Measurements from ENCODE around the gene SIDT1.
A peak's percentile ranks its signal among the peaks of the same experiment; 100 is the strongest.

SIDT1 gene

DNA sequence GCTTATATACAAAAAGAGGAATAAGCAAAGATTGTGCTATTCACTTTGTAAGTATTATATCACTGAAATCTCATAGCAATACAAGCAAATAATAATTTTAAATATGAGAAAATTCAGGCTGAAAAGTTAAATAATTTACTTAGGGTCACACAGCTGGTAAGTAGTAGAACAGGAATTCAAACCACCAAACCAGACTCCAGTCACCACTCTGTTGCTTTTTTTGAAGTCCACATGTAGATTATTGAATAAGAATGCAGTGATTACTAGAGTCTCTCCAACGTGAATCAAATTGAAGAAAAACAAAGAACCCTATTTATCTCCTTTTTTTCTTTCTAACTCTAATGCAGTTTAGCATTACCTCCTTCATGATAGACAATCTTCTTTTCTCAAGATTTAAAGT, 33.3 kb upstream of the SIDT1 start:
- DNase-seq (ENCODE audit: extremely low spot score): no peak
- TF ChIP-seq BHLHE40 (IDR thresholded peaks at IDR 0.05; ENCODE audit: borderline replicate concordance) (no peak), ELF4 (IDR thresholded peaks at IDR 0.05) (no peak), ARNT (IDR thresholded peaks at IDR 0.05) (no peak), HDGF (IDR thresholded peaks at IDR 0.05; ENCODE audit: borderline replicate concordance) (no peak), L3MBTL2 (conservative IDR thresholded peaks at IDR 0.05) (no peak), SUZ12 (IDR thresholded peaks at IDR 0.05) (no peak), SP1 (IDR thresholded peaks at IDR 0.05) (no peak), CTBP1 (IDR thresholded peaks at IDR 0.05; ENCODE audit: borderline replicate concordance) (no peak), TARDBP (IDR thresholded peaks at IDR 0.05) (no peak), FOXM1 (IDR thresholded peaks at IDR 0.05; ENCODE audit: borderline replicate concordance) (no peak), FOXA1 (IDR thresholded peaks at IDR 0.05) (no peak), FOXK2 (IDR thresholded peaks at IDR 0.05) (no peak), ZNF384 (IDR thresholded peaks at IDR 0.05) (no peak), LEF1 (IDR thresholded peaks at IDR 0.05; ENCODE audit: borderline replicate concordance) (no peak), NFRKB (IDR thresholded peaks at IDR 0.05) (no peak)
- TF ChIP-seq, protein P1, sequence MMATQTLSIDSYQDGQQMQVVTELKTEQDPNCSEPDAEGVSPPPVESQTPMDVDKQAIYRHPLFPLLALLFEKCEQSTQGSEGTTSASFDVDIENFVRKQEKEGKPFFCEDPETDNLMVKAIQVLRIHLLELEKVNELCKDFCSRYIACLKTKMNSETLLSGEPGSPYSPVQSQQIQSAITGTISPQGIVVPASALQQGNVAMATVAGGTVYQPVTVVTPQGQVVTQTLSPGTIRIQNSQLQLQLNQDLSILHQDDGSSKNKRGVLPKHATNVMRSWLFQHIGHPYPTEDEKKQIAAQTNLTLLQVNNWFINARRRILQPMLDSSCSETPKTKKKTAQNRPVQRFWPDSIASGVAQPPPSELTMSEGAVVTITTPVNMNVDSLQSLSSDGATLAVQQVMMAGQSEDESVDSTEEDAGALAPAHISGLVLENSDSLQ (IDR thresholded peaks at IDR 0.05): no peak
- ChIA-PET CTCF (interaction anchor here (1.9 kb wide), 1 partner anchor 78 kb away, joined by 7 read pairs; no protein-coding TSS in a partner anchor), POLR2A (interaction anchor here (1.2 kb wide), 1 partner anchor 16 kb away, joined by 3 read pairs; the partner anchor contains the start of gene SPICE1)

DNA sequence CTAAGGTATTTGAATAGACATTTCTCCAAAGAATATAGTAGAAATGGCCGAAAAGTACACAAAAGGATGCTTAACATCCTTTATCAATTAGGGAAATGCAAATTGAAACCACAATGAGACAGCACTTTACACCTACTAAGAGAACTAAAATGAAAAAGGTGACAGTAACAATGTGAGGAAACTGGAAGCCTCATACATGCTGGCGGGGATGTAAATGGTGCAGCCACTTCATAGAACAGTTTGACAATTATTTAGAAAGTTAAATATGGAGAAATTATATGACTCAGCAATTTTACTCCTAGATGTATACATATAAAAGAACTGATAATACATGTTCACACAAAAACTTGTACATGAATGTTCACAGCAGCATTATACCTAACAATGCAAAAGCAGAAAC, 30.8 kb upstream of the SIDT1 start:
- POLR2A ChIA-PET: no interaction called here
- DNase-seq (ENCODE audit: extremely low spot score): no peak
- CTCF ChIA-PET: no interaction called here
- TF ChIP-seq CTBP1 (IDR thresholded peaks at IDR 0.05; ENCODE audit: borderline replicate concordance): no peak
- no peak for TF ChIP-seq FOXK2 (IDR thresholded peaks at IDR 0.05)
- TF ChIP-seq ZNF384 (IDR thresholded peaks at IDR 0.05): no peak
- no peak for TF ChIP-seq HDGF (IDR thresholded peaks at IDR 0.05; ENCODE audit: borderline replicate concordance)
- TF ChIP-seq SUZ12 (IDR thresholded peaks at IDR 0.05): no peak
- no peak for TF ChIP-seq LEF1 (IDR thresholded peaks at IDR 0.05; ENCODE audit: borderline replicate concordance)
- no peak for TF ChIP-seq ARNT (IDR thresholded peaks at IDR 0.05)
- no peak for TF ChIP-seq BHLHE40 (IDR thresholded peaks at IDR 0.05; ENCODE audit: borderline replicate concordance)
- no peak for TF ChIP-seq FOXM1 (IDR thresholded peaks at IDR 0.05; ENCODE audit: borderline replicate concordance)
- TF ChIP-seq SP1 (IDR thresholded peaks at IDR 0.05): no peak
- TF ChIP-seq NFRKB (IDR thresholded peaks at IDR 0.05): no peak
- no peak for TF ChIP-seq L3MBTL2 (conservative IDR thresholded peaks at IDR 0.05)
- TF ChIP-seq TARDBP (IDR thresholded peaks at IDR 0.05): no peak
- TF ChIP-seq FOXA1 (IDR thresholded peaks at IDR 0.05): no peak
- no peak for TF ChIP-seq ELF4 (IDR thresholded peaks at IDR 0.05)
- TF ChIP-seq, protein P1 (IDR thresholded peaks at IDR 0.05): no peak

DNA sequence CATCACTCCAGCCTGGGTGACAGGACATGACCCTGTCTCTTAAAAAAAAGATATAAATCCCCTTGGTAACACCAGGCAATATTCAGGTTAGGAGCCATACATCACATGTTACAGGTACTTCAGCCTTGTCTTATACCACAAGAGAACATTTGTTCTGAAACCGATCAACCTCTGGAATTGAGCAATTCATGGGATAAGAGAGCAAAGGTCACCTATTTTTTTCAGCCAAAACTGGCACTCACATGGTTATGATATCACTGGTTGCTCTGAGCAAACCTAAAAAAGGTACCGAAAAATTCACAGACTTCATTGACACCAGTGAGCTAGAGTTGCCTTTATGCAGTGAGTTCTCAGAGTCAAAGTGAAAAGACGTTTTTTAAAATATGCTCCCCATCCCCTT, 26.5 kb upstream of the SIDT1 start:
- DNase-seq (ENCODE audit: extremely low spot score): no peak
- POLR2A ChIA-PET: interaction anchor here (2.0 kb wide), 1 partner anchor 9 kb away, joined by 7 read pairs; the partner anchor contains the start of gene SPICE1
- CTCF ChIA-PET: no interaction called here
- TF ChIP-seq NFRKB (IDR thresholded peaks at IDR 0.05) (no peak), CTBP1 (IDR thresholded peaks at IDR 0.05; ENCODE audit: borderline replicate concordance) (no peak), FOXA1 (IDR thresholded peaks at IDR 0.05) (no peak), HDGF (IDR thresholded peaks at IDR 0.05; ENCODE audit: borderline replicate concordance) (no peak), TARDBP (IDR thresholded peaks at IDR 0.05) (no peak), ELF4 (IDR thresholded peaks at IDR 0.05) (no peak), SUZ12 (IDR thresholded peaks at IDR 0.05) (no peak), L3MBTL2 (conservative IDR thresholded peaks at IDR 0.05) (no peak), LEF1 (IDR thresholded peaks at IDR 0.05; ENCODE audit: borderline replicate concordance) (no peak), ZNF384 (IDR thresholded peaks at IDR 0.05) (no peak), FOXM1 (IDR thresholded peaks at IDR 0.05; ENCODE audit: borderline replicate concordance) (no peak), FOXK2 (IDR thresholded peaks at IDR 0.05) (no peak), BHLHE40 (IDR thresholded peaks at IDR 0.05; ENCODE audit: borderline replicate concordance) (no peak)

DNA sequence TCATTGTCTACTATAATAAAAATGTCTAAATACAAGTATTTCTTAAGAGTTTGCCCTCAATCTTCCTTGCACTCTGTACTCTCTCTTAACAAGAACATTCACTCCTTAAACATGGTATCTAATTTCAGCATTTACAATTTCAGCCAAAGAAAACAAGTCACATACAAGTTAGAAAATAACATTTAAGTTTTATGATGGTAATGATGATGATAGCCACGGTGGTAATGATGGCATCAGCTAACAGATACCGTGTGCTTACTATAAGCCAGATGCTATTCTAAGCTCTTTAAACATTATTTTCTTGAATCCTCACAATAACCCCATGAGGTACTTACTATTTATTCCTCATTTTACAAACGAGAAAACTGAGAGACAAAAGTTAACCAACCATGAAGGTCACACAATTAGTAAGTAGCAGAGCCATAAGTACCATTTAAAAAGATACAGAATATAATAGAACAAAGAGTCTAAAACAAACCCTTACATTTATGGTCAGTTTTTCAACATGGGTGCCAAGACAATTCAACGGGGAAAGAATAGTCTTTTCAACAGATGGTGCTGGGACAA, 24.8 kb upstream of the SIDT1 start:
- ChIA-PET CTCF (no interaction called here), POLR2A (interaction anchor here (1.4 kb wide), 1 partner anchor 8 kb away, joined by 5 read pairs; no protein-coding TSS in a partner anchor)
- DNase-seq (ENCODE audit: extremely low spot score): no peak
- no peak for TF ChIP-seq FOXK2 (IDR thresholded peaks at IDR 0.05)
- no peak for TF ChIP-seq TARDBP (IDR thresholded peaks at IDR 0.05)
- TF ChIP-seq LEF1 (IDR thresholded peaks at IDR 0.05; ENCODE audit: borderline replicate concordance): no peak
- no peak for TF ChIP-seq FOXM1 (IDR thresholded peaks at IDR 0.05; ENCODE audit: borderline replicate concordance)
- no peak for TF ChIP-seq BHLHE40 (IDR thresholded peaks at IDR 0.05; ENCODE audit: borderline replicate concordance)
- TF ChIP-seq, protein P1 (IDR thresholded peaks at IDR 0.05): no peak
- no peak for TF ChIP-seq ELF4 (IDR thresholded peaks at IDR 0.05)
- no peak for TF ChIP-seq FOXA1 (IDR thresholded peaks at IDR 0.05)
- TF ChIP-seq NFRKB (IDR thresholded peaks at IDR 0.05): no peak
- TF ChIP-seq ZNF384 (IDR thresholded peaks at IDR 0.05): no peak
- TF ChIP-seq ARNT (IDR thresholded peaks at IDR 0.05): no peak
- TF ChIP-seq SUZ12 (IDR thresholded peaks at IDR 0.05): no peak
- TF ChIP-seq SP1 (IDR thresholded peaks at IDR 0.05): no peak
- no peak for TF ChIP-seq L3MBTL2 (conservative IDR thresholded peaks at IDR 0.05)
- no peak for TF ChIP-seq CTBP1 (IDR thresholded peaks at IDR 0.05; ENCODE audit: borderline replicate concordance)
- no peak for TF ChIP-seq HDGF (IDR thresholded peaks at IDR 0.05; ENCODE audit: borderline replicate concordance)

DNA sequence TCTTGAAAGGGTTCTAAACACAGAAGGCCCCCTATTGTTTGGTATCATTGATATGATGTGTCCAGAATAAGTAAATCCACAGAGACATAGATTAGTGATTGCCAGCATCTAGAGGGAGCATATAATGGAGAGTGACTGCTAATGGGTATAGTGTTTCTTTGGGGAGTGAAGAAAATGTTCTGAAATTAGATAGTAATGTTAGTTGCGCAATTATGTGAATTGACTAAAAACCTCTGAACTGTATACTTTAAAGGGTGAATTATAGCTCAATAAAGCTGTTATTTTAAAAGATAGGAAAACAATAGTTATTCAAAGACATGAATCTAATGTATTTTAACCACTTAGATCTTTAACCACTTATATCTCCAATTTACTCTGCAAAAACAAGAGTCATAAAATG, 23.4 kb upstream of the SIDT1 start:
- TF ChIP-seq, protein P1 (IDR thresholded peaks at IDR 0.05): 0 out of 2 replicates have a peak, but pooled peaks have one; percentile 25
- TF ChIP-seq FOXK2 (IDR thresholded peaks at IDR 0.05): no peak
- CTCF ChIA-PET: no interaction called here
- no peak for DNase-seq (ENCODE audit: extremely low spot score)
- POLR2A ChIA-PET: no interaction called here
